PC-9 (cell line): ENCODE measurements around the gene SF3B4.

ENCODE experiments used
- CTCF ChIP-seq: fragments of 200-600 bp; sonication (generic); conservative IDR thresholded peaks from 2 replicates; pipeline ENCODE4 v1.6.1; 2017; ENCODE audit warnings: mixed run types, antibody characterized with exemption, mild to moderate bottlenecking, moderate library complexity
- EZH2 ChIP-seq: fragments of 200-600 bp; sonication (generic); IDR thresholded peaks from 2 replicates; pipeline ENCODE4 v1.8.0; 2017; ENCODE audit warnings: antibody characterized with exemption, low read depth

- TF ChIP-seq CTCF (no peak), EZH2 (no peak)
Observed at GRCh38 chr1:149940427-149940826, 12.8 kb upstream of the SF3B4 start.
